PC-9 (cell line): ENCODE data around the gene CD180.

Experiments used
- CTCF ChIP-seq: fragments of 200-600 bp; sonication (generic); conservative IDR thresholded peaks from 2 replicates; pipeline ENCODE4 v1.6.1; 2017; ENCODE audit warnings: mixed run types, antibody characterized with exemption, mild to moderate bottlenecking, moderate library complexity
- EZH2 ChIP-seq: fragments of 200-600 bp; sonication (generic); IDR thresholded peaks from 2 replicates; pipeline ENCODE4 v1.8.0; 2017; ENCODE audit warnings: antibody characterized with exemption, low read depth

- TF ChIP-seq CTCF (no peak), EZH2 (no peak)
These were observed 25.8 kb downstream of the CD180 start for GRCh38 chr5:67170767-67171166.
